ENCODE measurements around the gene DYNLT1. TPM values are rescaled to one million over a fixed set of nuclear protein-coding genes. Genes with fewer than 3 reads are reported as not detected.

The DYNLT1 gene
- total and polyA plus RNA-seq, 10 of the 15 experiments (the other 5 are each of a cell fraction or from before 2014, with no cell fraction given) = 33.6 to 298 (median 89.2) TPM

DNA sequence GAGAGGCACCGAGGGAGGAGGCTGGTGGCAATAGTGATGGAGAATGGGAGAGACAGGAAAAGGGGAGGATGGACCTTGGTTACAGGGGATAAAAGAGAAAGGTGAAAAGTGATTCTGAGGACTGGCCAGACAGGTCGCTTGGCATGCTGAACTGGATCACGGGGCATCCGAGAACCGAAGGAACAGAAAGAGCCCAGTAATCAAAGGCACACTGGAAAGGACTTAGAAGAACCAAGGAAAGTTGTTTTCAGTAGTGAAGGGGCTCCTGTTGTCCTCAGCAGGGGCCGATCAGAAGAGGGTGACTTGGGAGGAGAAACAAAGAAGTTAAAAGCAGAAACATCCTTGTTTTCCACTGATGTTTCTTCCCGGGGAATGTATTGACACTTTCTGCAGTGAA, 24.2 kb upstream of the DYNLT1 start:
- TF ChIP-seq ZNF207 (IDR thresholded peaks at IDR 0.05; ENCODE audit: borderline replicate concordance) (no peak), GATAD2B (conservative IDR thresholded peaks at IDR 0.05; ENCODE audit: low read depth) (no peak), SREBF1 (IDR thresholded peaks at IDR 0.05; ENCODE audit: low read length) (no peak), IKZF2 (IDR thresholded peaks at IDR 0.05) (no peak), POLR2A (IDR thresholded peaks at IDR 0.05; ENCODE audit: low read depth, low read length) (no peak), NFXL1 (IDR thresholded peaks at IDR 0.05; ENCODE audit: borderline replicate concordance) (no peak), SREBF2 (IDR thresholded peaks at IDR 0.05; ENCODE audit: low read length) (no peak), TBL1XR1 (IDR thresholded peaks at IDR 0.05; ENCODE audit: low read depth, low read length) (no peak), ATF7 (IDR thresholded peaks at IDR 0.05; ENCODE audit: low read depth) (no peak), YY1 (IDR thresholded peaks at IDR 0.05; ENCODE audit: low read depth, low read length) (no peak), EZH2 (IDR thresholded peaks at IDR 0.05; ENCODE audit: borderline replicate concordance, control insufficient read depth, low read depth, low read length) (no peak), RBBP5 (conservative IDR thresholded peaks at IDR 0.05) (no peak), SMAD1 (IDR thresholded peaks at IDR 0.05; ENCODE audit: low read depth, partially characterized antibody) (no peak)
- TF ChIP-seq, protein P1, sequence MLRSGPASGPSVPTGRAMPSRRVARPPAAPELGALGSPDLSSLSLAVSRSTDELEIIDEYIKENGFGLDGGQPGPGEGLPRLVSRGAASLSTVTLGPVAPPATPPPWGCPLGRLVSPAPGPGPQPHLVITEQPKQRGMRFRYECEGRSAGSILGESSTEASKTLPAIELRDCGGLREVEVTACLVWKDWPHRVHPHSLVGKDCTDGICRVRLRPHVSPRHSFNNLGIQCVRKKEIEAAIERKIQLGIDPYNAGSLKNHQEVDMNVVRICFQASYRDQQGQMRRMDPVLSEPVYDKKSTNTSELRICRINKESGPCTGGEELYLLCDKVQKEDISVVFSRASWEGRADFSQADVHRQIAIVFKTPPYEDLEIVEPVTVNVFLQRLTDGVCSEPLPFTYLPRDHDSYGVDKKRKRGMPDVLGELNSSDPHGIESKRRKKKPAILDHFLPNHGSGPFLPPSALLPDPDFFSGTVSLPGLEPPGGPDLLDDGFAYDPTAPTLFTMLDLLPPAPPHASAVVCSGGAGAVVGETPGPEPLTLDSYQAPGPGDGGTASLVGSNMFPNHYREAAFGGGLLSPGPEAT (IDR thresholded peaks at IDR 0.05; ENCODE audit: low read depth) = no peak
- TF ChIP-seq, protein P2, sequence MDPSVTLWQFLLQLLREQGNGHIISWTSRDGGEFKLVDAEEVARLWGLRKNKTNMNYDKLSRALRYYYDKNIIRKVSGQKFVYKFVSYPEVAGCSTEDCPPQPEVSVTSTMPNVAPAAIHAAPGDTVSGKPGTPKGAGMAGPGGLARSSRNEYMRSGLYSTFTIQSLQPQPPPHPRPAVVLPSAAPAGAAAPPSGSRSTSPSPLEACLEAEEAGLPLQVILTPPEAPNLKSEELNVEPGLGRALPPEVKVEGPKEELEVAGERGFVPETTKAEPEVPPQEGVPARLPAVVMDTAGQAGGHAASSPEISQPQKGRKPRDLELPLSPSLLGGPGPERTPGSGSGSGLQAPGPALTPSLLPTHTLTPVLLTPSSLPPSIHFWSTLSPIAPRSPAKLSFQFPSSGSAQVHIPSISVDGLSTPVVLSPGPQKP (IDR thresholded peaks at IDR 0.05; ENCODE audit: low read depth, low read length) = no peak
- no peak overlapping the region for H3K27ac ChIP-seq (ENCODE audit: control insufficient read depth, insufficient read depth)
- H4K20me1 ChIP-seq (ENCODE audit: control insufficient read depth, insufficient read depth) = no peaks in the 10 kb centered on the region
- H3K4me2 ChIP-seq (ENCODE audit: control insufficient read depth, insufficient read depth) = no peak overlapping the region
- no peak overlapping the region for H3K9ac ChIP-seq (ENCODE audit: control insufficient read depth, insufficient read depth, low read length)
- in situ Hi-C loops (cut with MboI) (no loop called here), intact Hi-C loops (cut with micrococcal nuclease; ENCODE audit: unreplicated experiment) (no loop called here)
- BruUV-seq (replicated peaks) = no TSS peak
- 80% methylated on average over 7 of the region's 7 CpGs for WGBS (ENCODE audit: insufficient coverage, insufficient replicate concordance, low lambda C conversion rate, missing lambda C conversion rate)
- ATAC-seq = no peak
- H3K4me1 ChIP-seq (ENCODE audit: control insufficient read depth, insufficient read depth, low read length) = peaks cover 11% of the 10 kb centered on the region; the same call in 1 of the 2 replicates
- CTCF ChIA-PET = interaction anchor here (1.5 kb wide), 1 partner anchor 9 kb away, joined by 9 read pairs; no protein-coding TSS in a partner anchor
- H3K9me3 ChIP-seq (replicated peaks; ENCODE audit: control insufficient read depth, insufficient read depth, low read length) = no peaks in the 10 kb centered on the region
- no peaks in the 10 kb centered on the region; a peak in 2 of 4 replicates for H3K36me3 ChIP-seq (ENCODE audit: control insufficient read depth in 2 of 2, insufficient read depth in 2 of 2, low read length in 1 of 2)
- no peaks in the 10 kb centered on the region for H3K79me2 ChIP-seq (ENCODE audit: control insufficient read depth, insufficient read depth, low read length)
- DNase-seq (ENCODE audit: low read depth, low spot score) = no peak
- no peaks in the 10 kb centered on the region for H3K27me3 ChIP-seq (replicated peaks in 1 of 2; ENCODE audit: control insufficient read depth in 2 of 2, insufficient read depth in 2 of 2, low read length in 1 of 2)
- SMC1A ChIA-PET (ENCODE audit: uncharacterized antibody, unreplicated experiment) = interaction anchor here (0.6 to 1.3 kb wide), 3 partner anchors 23 to 45 kb away, joined by 3 to 8 read pairs (median 3); no protein-coding TSS in a partner anchor
- no peak overlapping the region for H3K4me3 ChIP-seq
- H2AFZ ChIP-seq (ENCODE audit: control insufficient read depth, low read depth, low read length) = no peak overlapping the region
- FAIRE-seq = peak; percentile 23
- RAD21 ChIA-PET (ENCODE audit: unreplicated experiment) = interaction anchor here (1.6 kb wide), 1 partner anchor 22 kb away, joined by 6 read pairs; no protein-coding TSS in a partner anchor
- POLR2A ChIA-PET = no interaction called here

Measured in GM12878 (cell line).